Fibroblast of villous mesenchyme (primary cell): ENCODE measurements around the gene ZBTB7A. TPM values are rescaled to one million over a fixed set of nuclear protein-coding genes. Genes with fewer than 3 reads are reported as not detected.

ENCODE experiments used
- total RNA-seq: library from RNA; depleted of rRNA; stranded (reverse); fragments of >200 nt; gene quantifications from 2 replicates; pipeline ENCODE4 v1.2.3, GENCODE V29; 2012

ZBTB7A gene
- total RNA-seq, 1 donor: 31.5 TPM

Other genes starting within 250 kb of the ZBTB7A start
- not detected in 2 replicates for gene ZFR2, start 197.9 kb downstream of the ZBTB7A start, total RNA-seq
- 0.32 and 0.43 TPM in 2 replicates for gene ATCAY, start 186.2 kb downstream of the ZBTB7A start, total RNA-seq
- not detected in 2 replicates for gene NMRK2, start 133.8 kb downstream of the ZBTB7A start, total RNA-seq
- gene DAPK3, start 95.8 kb downstream of the ZBTB7A start, total RNA-seq: 209 and 213 TPM in 2 replicates
- 1,931 and 1,932 TPM in 2 replicates for gene EEF2, start 81.4 kb downstream of the ZBTB7A start, total RNA-seq
- gene PIAS4, start 59.2 kb downstream of the ZBTB7A start, total RNA-seq: 17.3 and 26.7 TPM in 2 replicates
- 137 and 180 TPM in 2 replicates for gene MAP2K2, start 57.2 kb upstream of the ZBTB7A start, total RNA-seq
- not detected in 2 replicates for gene CREB3L3, start 86.7 kb upstream of the ZBTB7A start, total RNA-seq
- 10.4 and 10.6 TPM in 2 replicates for gene SIRT6, start 115.7 kb upstream of the ZBTB7A start, total RNA-seq
- gene ANKRD24, start 115.8 kb upstream of the ZBTB7A start, total RNA-seq: under 0.01 and 0.43 TPM in 2 replicates
- 1.3 TPM in 1 of 2 replicates, not detected in the other for gene EBI3, start 162.6 kb upstream of the ZBTB7A start, total RNA-seq
- 13.0 and 19.0 TPM in 2 replicates for gene YJU2, start 180.2 kb upstream of the ZBTB7A start, total RNA-seq
- not detected in 2 replicates for gene SHD, start 212.4 kb upstream of the ZBTB7A start, total RNA-seq
- gene TMIGD2, start 235.5 kb upstream of the ZBTB7A start, total RNA-seq: not detected in 2 replicates
- 8.6 and 9.3 TPM in 2 replicates for gene FSD1, start 237.7 kb upstream of the ZBTB7A start, total RNA-seq